GM12891 (cell line): ENCODE results near the gene ST14.
"Not testable (repeated sequence)": the region's sequence is repeated elsewhere in the genome, so short reads cannot be mapped to it uniquely, and the experiment has no call there.

Experiments
- DNase-seq: peaks from one replicate; pipeline ENCODE4 v3.0.0; 2011; ENCODE audit warnings: low spot score; ENCODE audit not compliant: insufficient read length
- FAIRE-seq: peaks from 2 replicates; lab custom pipeline; 2011; peaks lifted over from hg19 to GRCh38; lab: Jason Lieb, UNC
- PAX5 ChIP-seq: IDR thresholded peaks from 2 replicates; pipeline ENCODE4 v1.6.1; 2011; ENCODE audit warnings: low read length, moderate library complexity, mild to moderate bottlenecking; ENCODE audit not compliant: insufficient read depth, severe bottlenecking
- POLR2A ChIP-seq: IDR thresholded peaks from 2 replicates; pipeline ENCODE4 v1.6.1; 2011; ENCODE audit warnings: low read depth, low read length, control low read depth
- POLR2AphosphoS5 ChIP-seq: IDR thresholded peaks from 2 replicates; pipeline ENCODE4 v1.6.1; 2011; ENCODE audit warnings: low read depth, low read length, control low read depth
- POU2F2 ChIP-seq: IDR thresholded peaks from 2 replicates; pipeline ENCODE4 v1.6.1; 2011; ENCODE audit warnings: low read depth, mild to moderate bottlenecking, control low read depth, low read length, moderate library complexity
- SPI1 ChIP-seq: IDR thresholded peaks from 2 replicates; pipeline ENCODE4 v1.6.1; 2011; ENCODE audit warnings: low read depth, low read length, control low read depth
- TAF1 ChIP-seq: IDR thresholded peaks from 2 replicates; pipeline ENCODE4 v1.6.1; 2011; ENCODE audit warnings: low read depth, low read length, control low read depth

Gene ST14

GRCh38 chr11:130189492-130190210 lies 30.1 kb downstream of the ST14 start:
- FAIRE-seq (no peak), DNase-seq (no peak)
- no peak for TF ChIP-seq POU2F2
- no peak for TF ChIP-seq TAF1
- TF ChIP-seq POLR2AphosphoS5: no peak
- TF ChIP-seq POLR2A: no peak
- no peak for TF ChIP-seq SPI1
- no peak for TF ChIP-seq PAX5

GRCh38 chr11:130190371-130190881 lies 30.8 kb downstream of the ST14 start:
- DNase-seq (no peak), FAIRE-seq (no peak)
- no peak for TF ChIP-seq SPI1
- TF ChIP-seq POU2F2: no peak
- TF ChIP-seq POLR2AphosphoS5: no peak
- no peak for TF ChIP-seq TAF1
- TF ChIP-seq POLR2A: no peak
- TF ChIP-seq PAX5: no peak

- DNase-seq (no peak), FAIRE-seq (no peak)
- TF ChIP-seq TAF1 (no peak), POLR2A (no peak), PAX5 (no peak), POLR2AphosphoS5 (no peak), SPI1 (no peak), POU2F2 (no peak)
Measured at GRCh38 chr11:130191896-130192295, 32.3 kb downstream of the ST14 start.

GRCh38 chr11:130192845-130193267 lies 33.3 kb downstream of the ST14 start:
- FAIRE-seq (no peak), DNase-seq (no peak)
- TF ChIP-seq PAX5 (no peak), SPI1 (no peak), POLR2AphosphoS5 (no peak), POLR2A (no peak), POU2F2 (no peak), TAF1 (no peak)

GRCh38 chr11:130193551-130193950 lies 34.0 kb downstream of the ST14 start:
- not testable (repeated sequence) for FAIRE-seq, DNase-seq

- no peak for TF ChIP-seq POU2F2
- no peak for TF ChIP-seq PAX5
- TF ChIP-seq TAF1: no peak
- no peak for TF ChIP-seq POLR2AphosphoS5
- TF ChIP-seq POLR2A: no peak
- TF ChIP-seq SPI1: no peak
- no peak for FAIRE-seq
- DNase-seq: no peak
Measured at GRCh38 chr11:130194241-130195023, 34.9 kb downstream of the ST14 start.

- DNase-seq (no peak), FAIRE-seq (no peak)
- TF ChIP-seq POLR2AphosphoS5 (no peak), POU2F2 (no peak), TAF1 (no peak), PAX5 (no peak), SPI1 (no peak), POLR2A (no peak)
Measured at GRCh38 chr11:130197386-130198035, 37.9 kb downstream of the ST14 start.

- DNase-seq: no peak
- no peak for TF ChIP-seq POLR2AphosphoS5
- no peak for TF ChIP-seq POLR2A
- TF ChIP-seq POU2F2: no peak
- TF ChIP-seq SPI1: no peak
- TF ChIP-seq TAF1: no peak
- TF ChIP-seq PAX5: no peak
- no peak for FAIRE-seq
Measured at GRCh38 chr11:130198292-130198691, 38.7 kb downstream of the ST14 start.

GRCh38 chr11:130198964-130199363 lies 39.4 kb downstream of the ST14 start:
- TF ChIP-seq PAX5: no peak
- FAIRE-seq (no peak), DNase-seq (no peak)

GRCh38 chr11:130199792-130200191 lies 40.2 kb downstream of the ST14 start:
- FAIRE-seq (no peak), DNase-seq (no peak)
- TF ChIP-seq POU2F2 (no peak), POLR2A (no peak), TAF1 (no peak), SPI1 (no peak), PAX5 (no peak), POLR2AphosphoS5 (no peak)
